Gastroesophageal sphincter (tissue), 4 donors: ENCODE data around the gene APLF. TPM values are rescaled to one million over a fixed set of nuclear protein-coding genes. Genes with fewer than 3 reads are reported as not detected.

Source experiments
- ATAC-seq: fragments of 150-250 bp; one replicate; pipeline ENCODE4 v1.9.1; 2016; ENCODE audit warnings: mild to moderate bottlenecking, moderate library complexity
- H3K27ac ChIP-seq, 4 donors: fragments of 200-600 bp; sonication (generic) in 3 of 4; 1 replicate in 3 of 4; 2 replicates in 1 of 4; pipeline ENCODE4 v1.5.1; 2016 to 2019
- H3K27me3 ChIP-seq: fragments of 200-600 bp; sonication (generic); one replicate; pipeline ENCODE4 v1.5.1; 2019
- H3K36me3 ChIP-seq, 2 donors: fragments of 200-600 bp; sonication (generic); one replicate each; pipeline ENCODE4 v1.5.1; 2019; ENCODE audit warnings: control low read depth in 1 of 2
- H3K4me1 ChIP-seq, 3 donors: fragments of 200-600 bp; sonication (generic); 1 replicate in 2 of 3; 2 replicates in 1 of 3; pipeline ENCODE4 v1.5.1; 2016 to 2019; ENCODE audit warnings: control low read depth in 2 of 3
- H3K4me3 ChIP-seq, 2 donors: fragments of 200-600 bp; sonication (generic); one replicate each; pipeline ENCODE4 v1.5.1; 2019; ENCODE audit warnings: mild to moderate bottlenecking in 1 of 2, moderate library complexity in 1 of 2
- H3K9me3 ChIP-seq, 3 donors: fragments of 200-600 bp; sonication (generic); one replicate each; pipeline ENCODE4 v1.5.1; 2017 to 2019; ENCODE audit warnings: control low read depth in 2 of 3
- CTCF ChIP-seq, 4 experiments: fragments of 200-600 bp in 2 of 4; fragments of 450-650 bp in 2 of 4; sonication (generic) in 1 of 4; IDR thresholded peaks; one replicate each; pipeline ENCODE4 v1.5.1; 2017 to 2019; ENCODE audit warnings: antibody characterized with exemption in 4 of 4, mild to moderate bottlenecking in 2 of 4, moderate library complexity in 2 of 4
- EP300 ChIP-seq: sonication (generic); formaldehyde crosslinking; IDR thresholded peaks from one replicate; pipeline ENCODE4 v1.6.1; 2017; ENCODE audit warnings: antibody characterized with exemption, mild to moderate bottlenecking
- POLR2A ChIP-seq, 2 donors: fragments of 450-650 bp; IDR thresholded peaks; one replicate each; pipeline ENCODE4 v1.6.1; 2017; ENCODE audit warnings: antibody characterized with exemption in 2 of 2, mild to moderate bottlenecking in 2 of 2, moderate library complexity in 1 of 2
- POLR2AphosphoS5 ChIP-seq: sonication (generic); formaldehyde crosslinking; IDR thresholded peaks from one replicate; pipeline ENCODE4 v1.6.1; 2017; ENCODE audit warnings: antibody characterized with exemption
- WGBS, 2 donors: methylation state at CpG; one replicate each; pipeline ENCODE4 v1.1.5; 2018; ENCODE audit warnings: low coverage in 1 of 2; 5-methylcytosine and 5-hydroxymethylcytosine counted together
- total RNA-seq, 4 donors: library from RNA; depleted of rRNA; stranded (reverse); fragments of >200 nt; gene quantifications; one replicate each; pipeline ENCODE4 v1.1.0, GENCODE V29; 2016

Gene APLF
- total RNA-seq, 4 donors from 2014 or later, result 5.5 to 12.0 (median 10.4) TPM

- Histone ChIP-seq H3K36me3 (peaks cover 0 to 13% of the 10 kb centered on the region in 2 donors), H3K27me3 (no peaks in the 10 kb centered on the region), H3K27ac (no peak overlapping the region), H3K9me3 (no peaks in the 10 kb centered on the region), H3K4me3 (no peak overlapping the region), H3K4me1 (no peaks in the 10 kb centered on the region)
- no peak for ATAC-seq
- TF ChIP-seq CTCF (IDR thresholded peaks at IDR 0.05), result no peak
- no peak for TF ChIP-seq POLR2AphosphoS5
- TF ChIP-seq EP300, result no peak
- no peak for TF ChIP-seq POLR2A (IDR thresholded peaks at IDR 0.05)
- 89 to 100% methylated on average over 2 to 3 of the region's 3 CpGs for WGBS, 2 donors
Measured at GRCh38 chr2:68536000-68536399, 68.6 kb downstream of the APLF start.

GRCh38 chr2:68537011-68537410 is 69.6 kb downstream of the APLF start:
- Histone ChIP-seq H3K27me3 (no peaks in the 10 kb centered on the region), H3K4me1 (no peaks in the 10 kb centered on the region), H3K36me3 (peaks cover 0 to 6% of the 10 kb centered on the region in 2 donors), H3K4me3 (no peak overlapping the region), H3K27ac (no peak overlapping the region), H3K9me3 (no peaks in the 10 kb centered on the region)
- TF ChIP-seq EP300 (no peak), POLR2AphosphoS5 (no peak), CTCF (IDR thresholded peaks at IDR 0.05) (no peak), POLR2A (IDR thresholded peaks at IDR 0.05) (no peak)
- WGBS, 2 donors, result 75 to 95% methylated on average over 2 to 4 of the region's 4 CpGs
- ATAC-seq, result no peak

- no peak overlapping the region for H3K4me3 ChIP-seq
- H3K36me3 ChIP-seq, result peaks cover 0 to 6% of the 10 kb centered on the region in 2 donors
- no peak for ATAC-seq
- no peak overlapping the region for H3K27ac ChIP-seq
- H3K9me3 ChIP-seq, result no peaks in the 10 kb centered on the region
- no peaks in the 10 kb centered on the region for H3K4me1 ChIP-seq
- WGBS, 2 donors, result 65 to 68% methylated on average over 2 of the region's 2 CpGs
- H3K27me3 ChIP-seq, result no peaks in the 10 kb centered on the region
- TF ChIP-seq CTCF (IDR thresholded peaks at IDR 0.05) (no peak), POLR2A (IDR thresholded peaks at IDR 0.05) (no peak), POLR2AphosphoS5 (no peak), EP300 (no peak)
Measured at GRCh38 chr2:68537809-68538208, 70.4 kb downstream of the APLF start.

- Histone ChIP-seq H3K36me3 (no peaks in the 10 kb centered on the region), H3K4me3 (no peak overlapping the region), H3K27me3 (no peaks in the 10 kb centered on the region), H3K27ac (no peak overlapping the region), H3K4me1 (no peaks in the 10 kb centered on the region), H3K9me3 (no peaks in the 10 kb centered on the region)
- 89 to 93% methylated on average over 1 to 2 of the region's 2 CpGs for WGBS, 2 donors
- no peak for ATAC-seq
- TF ChIP-seq POLR2A (IDR thresholded peaks at IDR 0.05) (no peak), EP300 (no peak), CTCF (IDR thresholded peaks at IDR 0.05) (no peak), POLR2AphosphoS5 (no peak)
Measured at GRCh38 chr2:68544811-68545210, 77.4 kb downstream of the APLF start.

GRCh38 chr2:68548396-68548795 is 81.0 kb downstream of the APLF start:
- H3K27me3 ChIP-seq, result no peaks in the 10 kb centered on the region
- no peak for TF ChIP-seq POLR2A (IDR thresholded peaks at IDR 0.05)
- TF ChIP-seq CTCF (IDR thresholded peaks at IDR 0.05), result no peak
- TF ChIP-seq POLR2AphosphoS5, result no peak
- no peak for TF ChIP-seq EP300
- no peak overlapping the region for H3K27ac ChIP-seq
- no peaks in the 10 kb centered on the region for H3K4me1 ChIP-seq
- 31 to 33% methylated on average over 1 of the region's 1 CpG for WGBS, 2 donors
- no peak overlapping the region for H3K4me3 ChIP-seq
- H3K36me3 ChIP-seq, result no peaks in the 10 kb centered on the region
- H3K9me3 ChIP-seq, result no peaks in the 10 kb centered on the region
- no peak for ATAC-seq
